ENCODE measurements around the gene CORO7.

The CORO7 gene

DNA sequence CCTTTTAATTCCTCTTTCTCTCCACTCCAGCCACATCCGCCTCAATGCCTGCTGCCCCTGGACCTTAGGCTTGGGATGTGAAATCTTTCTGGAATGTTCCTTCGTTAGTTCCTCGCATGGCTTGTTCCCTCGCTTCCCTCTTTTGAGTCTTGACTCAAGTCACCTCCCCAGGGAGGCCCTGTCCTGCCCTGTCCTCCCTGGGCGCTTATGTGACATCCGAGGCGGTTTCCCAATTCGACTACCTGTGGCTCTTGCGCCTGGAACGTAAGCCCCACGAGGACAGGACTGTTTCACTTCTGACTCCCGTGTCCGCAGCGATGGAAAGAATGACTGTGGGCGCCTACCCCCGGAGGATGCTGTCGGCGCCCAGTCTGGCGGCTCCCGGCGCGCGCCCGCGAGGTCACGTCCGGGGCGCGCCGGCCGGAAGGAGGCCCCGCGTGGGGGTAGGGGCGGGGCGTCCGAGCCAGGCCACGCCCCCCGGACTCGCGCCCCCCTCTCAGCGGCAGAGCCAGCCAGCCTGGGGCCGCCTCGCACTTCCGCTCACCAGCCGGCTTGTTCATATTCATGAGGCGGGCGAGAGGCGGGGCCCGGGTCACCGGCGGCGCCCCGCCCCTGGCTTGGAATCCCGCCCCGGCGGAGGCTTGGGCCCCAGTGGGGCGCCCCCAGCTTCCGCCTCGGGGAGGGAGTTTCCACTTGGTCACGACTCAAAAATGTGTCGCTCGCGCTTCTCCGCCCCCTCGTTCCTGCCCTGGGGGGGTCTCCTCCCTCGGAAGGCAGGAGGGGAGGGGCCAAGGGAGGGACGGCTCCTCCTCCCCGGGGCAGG, 109.0 kb downstream of the CORO7 start:
- DNase-seq (ENCODE audit: low read depth in 3 of 3): peak; percentile 86 to 94 (median 87)

DNA sequence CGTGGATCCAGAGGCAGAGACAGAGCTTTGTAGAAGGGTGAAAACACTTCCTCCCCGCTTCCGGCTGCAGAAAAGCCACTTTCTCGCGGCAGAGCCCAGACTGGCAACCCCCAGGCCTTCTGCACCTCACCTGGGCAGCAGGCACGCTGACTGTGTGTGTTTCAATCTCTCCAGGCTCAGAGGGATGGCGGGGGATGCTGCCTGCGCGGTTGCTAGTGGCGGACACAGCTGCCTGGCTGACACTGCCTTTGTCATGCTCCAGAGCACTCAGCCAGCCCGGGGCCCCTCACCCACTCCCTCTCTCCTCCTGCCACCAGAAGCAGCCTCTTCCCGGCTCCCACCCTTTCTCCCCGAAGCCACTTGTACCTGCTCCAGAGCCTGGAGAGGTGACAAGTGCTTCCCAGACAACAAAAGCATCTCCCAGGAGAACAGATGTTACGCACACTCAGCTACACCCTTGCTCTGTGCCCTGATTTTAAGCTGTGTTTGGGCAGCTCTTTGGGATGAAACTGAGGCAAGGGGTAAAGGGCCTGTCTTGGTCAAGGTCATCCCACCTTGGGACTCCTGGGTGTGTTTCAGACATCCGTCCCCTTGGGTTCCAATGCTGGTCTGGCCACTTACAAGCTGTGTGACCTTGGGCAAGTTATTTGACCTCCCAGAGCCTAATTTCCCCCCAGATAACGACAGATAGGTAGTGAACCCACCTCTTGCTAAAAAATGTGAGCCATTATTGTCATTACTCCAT, 109.8 kb downstream of the CORO7 start:
- DNase-seq (ENCODE audit: low read depth in 3 of 3): no peak
